Measurements from ENCODE around the gene PKP4.

DNA sequence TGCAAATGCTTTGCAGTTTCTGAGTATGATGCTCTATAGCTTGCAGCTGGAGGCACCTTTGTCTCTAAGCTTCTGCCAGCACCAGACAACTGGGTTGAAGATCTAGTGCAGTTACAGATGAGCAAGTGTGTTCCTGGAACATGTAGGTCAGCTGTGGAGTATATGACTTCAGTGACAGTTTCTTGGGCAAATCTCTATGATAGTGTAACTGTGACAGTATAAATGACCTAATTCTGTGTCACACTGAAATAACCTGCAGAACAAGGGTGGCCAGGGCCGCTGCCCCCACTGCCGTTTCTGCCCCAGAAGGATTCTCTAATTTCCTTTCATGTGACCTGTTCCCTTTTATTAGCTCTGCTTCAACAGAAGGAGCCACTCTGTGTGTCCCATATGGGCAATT is 193.1 kb downstream of the PKP4 start:
- TF ChIP-seq CTCF (IDR thresholded peaks at IDR 0.05; ENCODE audit: borderline replicate concordance, extremely low read depth, low read length, poor library complexity, severe bottlenecking) (no peak), EZH2 (IDR thresholded peaks at IDR 0.05; ENCODE audit: borderline replicate concordance, low read depth, low read length, severe bottlenecking) (no peak)
